ENCODE measurements around the gene WNT6.
"Not testable (repeated sequence)": the region's sequence is repeated elsewhere in the genome, so short reads cannot be mapped to it uniquely, and the experiment has no call there.

WNT6 gene

GRCh38 chr2:218832520-218832919, 27.1 kb upstream of the WNT6 start:
- H3K36me3 ChIP-seq (ENCODE audit: control insufficient read depth, insufficient read depth, low read length) = no peaks in the 10 kb centered on the region
- H3K9ac ChIP-seq (ENCODE audit: low read length) = no peak overlapping the region
- no peaks in the 10 kb centered on the region for H3K4me1 ChIP-seq (ENCODE audit: control insufficient read depth, insufficient read depth, low read length)
- peaks cover 21% of the 10 kb centered on the region for H3K27me3 ChIP-seq (ENCODE audit: control insufficient read depth, insufficient read depth, low read length)
- H3K4me3 ChIP-seq (ENCODE audit: low read length) = no peak overlapping the region
- H3K9me3 ChIP-seq (ENCODE audit: control insufficient read depth, low read length) = no peaks in the 10 kb centered on the region

DNA sequence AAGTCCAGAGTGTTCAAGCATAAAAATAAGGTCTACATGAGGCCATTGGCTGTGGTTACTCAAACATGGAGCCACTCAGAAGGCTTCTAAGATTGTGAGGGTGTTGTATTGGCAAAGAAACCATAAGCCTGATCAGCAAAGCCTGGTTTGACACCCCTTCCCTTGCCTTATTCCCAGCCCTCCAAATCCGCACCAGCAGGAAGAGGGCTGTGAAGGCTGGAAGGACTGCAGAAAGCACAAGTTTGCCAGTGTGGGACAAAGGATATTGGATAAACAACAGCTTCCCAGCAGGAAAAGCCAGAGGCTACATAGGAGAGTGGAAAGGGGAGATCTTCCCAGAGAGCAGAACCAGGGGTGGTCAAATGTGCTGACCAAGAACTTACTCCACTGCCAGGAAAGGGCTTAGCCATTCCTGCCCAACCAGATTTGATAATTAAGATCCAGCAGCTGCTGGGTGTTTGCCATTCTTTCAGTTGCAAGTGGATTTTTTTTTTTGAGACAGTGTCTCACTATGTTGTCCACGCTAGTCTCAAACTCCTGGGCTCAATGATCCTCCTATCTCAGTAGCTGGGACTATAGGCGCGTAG, 26.5 kb upstream of the WNT6 start:
- no peaks in the 10 kb centered on the region for H3K4me1 ChIP-seq (ENCODE audit: control insufficient read depth, insufficient read depth, low read length)

DNA sequence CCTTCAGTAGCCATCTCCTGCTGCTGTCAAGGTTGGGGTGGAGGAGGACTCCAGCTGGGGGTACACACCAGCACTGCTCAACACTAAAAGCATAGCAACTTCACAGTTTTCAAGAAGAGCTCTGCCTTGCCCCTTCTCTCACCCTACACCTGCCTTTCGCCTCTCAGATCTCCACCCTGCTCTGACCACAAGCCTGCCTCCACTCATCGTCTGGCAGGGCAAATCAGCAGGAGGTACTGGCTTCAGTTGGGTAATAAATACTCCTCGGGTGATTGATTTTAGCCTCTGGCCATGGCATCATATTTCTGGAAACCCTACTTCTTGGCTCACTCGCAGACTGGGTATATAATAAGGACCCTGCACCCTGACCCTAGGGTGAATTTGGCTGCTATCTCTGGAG, 24.9 kb upstream of the WNT6 start:
- H3K4me1 ChIP-seq (ENCODE audit: control insufficient read depth, insufficient read depth, low read length) = no peaks in the 10 kb centered on the region
- H3K27me3 ChIP-seq (ENCODE audit: control insufficient read depth, insufficient read depth, low read length) = peaks cover 21% of the 10 kb centered on the region
- no peak overlapping the region for H3K4me3 ChIP-seq (ENCODE audit: low read length)
- H3K9ac ChIP-seq (ENCODE audit: low read length) = no peak overlapping the region
- H3K36me3 ChIP-seq (ENCODE audit: control insufficient read depth, insufficient read depth, low read length) = no peaks in the 10 kb centered on the region
- no peaks in the 10 kb centered on the region for H3K9me3 ChIP-seq (ENCODE audit: control insufficient read depth, low read length)

More for the DNA sequence above, 26.5 kb upstream of the WNT6 start:
- no peaks in the 10 kb centered on the region for H3K36me3 ChIP-seq (ENCODE audit: control insufficient read depth, insufficient read depth, low read length)
- H3K4me3 ChIP-seq (ENCODE audit: low read length) = no peak overlapping the region
- no peak overlapping the region for H3K9ac ChIP-seq (ENCODE audit: low read length)
- peaks cover 21% of the 10 kb centered on the region for H3K27me3 ChIP-seq (ENCODE audit: control insufficient read depth, insufficient read depth, low read length)
- H3K9me3 ChIP-seq (ENCODE audit: control insufficient read depth, low read length) = no peaks in the 10 kb centered on the region

GRCh38 chr2:218837495-218837894, 22.1 kb upstream of the WNT6 start:
- no peaks in the 10 kb centered on the region for H3K9me3 ChIP-seq (ENCODE audit: control insufficient read depth, low read length)
- no peak overlapping the region for H3K9ac ChIP-seq (ENCODE audit: low read length)
- H3K4me1 ChIP-seq (ENCODE audit: control insufficient read depth, insufficient read depth, low read length) = no peaks in the 10 kb centered on the region
- H3K36me3 ChIP-seq (ENCODE audit: control insufficient read depth, insufficient read depth, low read length) = no peaks in the 10 kb centered on the region
- H3K4me3 ChIP-seq (ENCODE audit: low read length) = no peak overlapping the region
- peaks cover 21% of the 10 kb centered on the region for H3K27me3 ChIP-seq (ENCODE audit: control insufficient read depth, insufficient read depth, low read length)

DNA sequence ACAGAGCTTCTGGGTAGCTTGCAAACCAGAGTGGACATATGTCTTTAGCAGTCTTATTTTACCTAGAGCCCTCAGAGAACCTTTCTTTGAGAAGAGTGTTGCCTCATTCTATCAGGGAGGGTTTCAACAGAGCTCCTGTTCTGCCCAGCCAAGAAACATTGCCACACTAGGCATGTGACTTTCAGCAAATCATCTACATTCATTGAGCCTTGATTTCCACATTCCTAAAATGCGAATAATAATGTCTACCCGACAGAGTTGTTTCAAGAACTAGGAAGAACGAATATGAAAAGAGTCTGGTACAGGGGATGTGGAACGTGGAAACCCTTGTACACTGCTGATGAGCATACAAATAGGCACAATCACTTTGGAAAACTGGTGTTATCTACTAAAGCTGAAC, 20.2 kb upstream of the WNT6 start:
- peaks cover 10% of the 10 kb centered on the region for H3K27me3 ChIP-seq (ENCODE audit: control insufficient read depth, insufficient read depth, low read length)
- H3K9me3 ChIP-seq (ENCODE audit: control insufficient read depth, low read length) = no peaks in the 10 kb centered on the region
- no peak overlapping the region for H3K4me3 ChIP-seq (ENCODE audit: low read length)

DNA sequence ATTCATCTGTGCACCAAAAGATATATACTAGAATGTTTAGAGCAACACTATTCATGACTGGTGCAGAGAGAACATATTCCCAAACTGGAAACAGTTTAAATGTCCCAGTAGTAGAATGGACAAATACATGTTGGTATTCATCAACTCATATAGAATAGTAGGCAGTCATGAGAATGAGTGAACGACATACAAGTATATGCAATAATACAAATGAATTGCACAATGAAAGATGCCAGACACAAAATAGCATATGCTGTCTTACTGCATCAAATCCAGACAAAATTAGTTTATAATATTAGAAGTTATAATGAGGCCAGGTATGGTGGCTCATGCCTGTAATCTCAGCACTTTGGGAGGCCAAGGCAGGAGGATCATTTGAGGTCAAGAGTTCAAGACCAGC, 19.7 kb upstream of the WNT6 start:
- Histone ChIP-seq H3K27me3 (ENCODE audit: control insufficient read depth, insufficient read depth, low read length) (peaks cover 8% of the 10 kb centered on the region), H3K9ac (ENCODE audit: low read length) (no peak overlapping the region), H3K4me1 (ENCODE audit: control insufficient read depth, insufficient read depth, low read length) (no peaks in the 10 kb centered on the region), H3K4me3 (ENCODE audit: low read length) (no peak overlapping the region), H3K9me3 (ENCODE audit: control insufficient read depth, low read length) (no peaks in the 10 kb centered on the region), H3K36me3 (ENCODE audit: control insufficient read depth, insufficient read depth, low read length) (no peaks in the 10 kb centered on the region)

More for the DNA sequence above, 20.2 kb upstream of the WNT6 start:
- Histone ChIP-seq H3K36me3 (ENCODE audit: control insufficient read depth, insufficient read depth, low read length) (no peaks in the 10 kb centered on the region), H3K4me1 (ENCODE audit: control insufficient read depth, insufficient read depth, low read length) (no peaks in the 10 kb centered on the region), H3K9ac (ENCODE audit: low read length) (no peak overlapping the region)

DNA sequence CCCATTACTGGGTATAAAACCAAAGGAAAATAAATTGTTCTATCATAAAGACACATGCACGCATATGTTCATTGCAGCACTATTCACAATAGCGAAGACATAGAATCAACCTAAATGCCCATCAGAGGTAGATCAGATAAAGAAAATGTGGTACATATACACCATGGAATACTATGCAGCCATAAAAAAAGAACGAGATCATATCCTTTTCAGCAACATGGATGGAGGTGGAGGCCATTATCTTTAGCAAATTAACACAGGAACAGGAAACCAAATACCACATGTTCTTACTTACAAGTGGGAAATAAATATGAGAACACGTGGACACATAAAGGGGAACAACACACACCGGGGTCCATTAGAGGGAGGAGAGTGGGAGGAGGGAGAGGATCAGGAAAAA, 15.3 kb upstream of the WNT6 start:
- not testable (repeated sequence) for H3K36me3 ChIP-seq (ENCODE audit: control insufficient read depth, insufficient read depth, low read length); H3K9me3 ChIP-seq (ENCODE audit: control insufficient read depth, low read length); H3K9ac ChIP-seq (ENCODE audit: low read length)

GRCh38 chr2:218846963-218847362, 12.6 kb upstream of the WNT6 start:
- H3K9ac ChIP-seq (ENCODE audit: low read length); H3K27me3 ChIP-seq (ENCODE audit: control insufficient read depth, insufficient read depth, low read length); H3K9me3 ChIP-seq (ENCODE audit: control insufficient read depth, low read length); H3K36me3 ChIP-seq (ENCODE audit: control insufficient read depth, insufficient read depth, low read length); H3K4me3 ChIP-seq (ENCODE audit: low read length); H3K4me1 ChIP-seq (ENCODE audit: control insufficient read depth, insufficient read depth, low read length): not testable (repeated sequence)

More for the DNA sequence above, 15.3 kb upstream of the WNT6 start:
- H3K27me3 ChIP-seq (ENCODE audit: control insufficient read depth, insufficient read depth, low read length); H3K4me3 ChIP-seq (ENCODE audit: low read length); H3K4me1 ChIP-seq (ENCODE audit: control insufficient read depth, insufficient read depth, low read length): not testable (repeated sequence)

DNA sequence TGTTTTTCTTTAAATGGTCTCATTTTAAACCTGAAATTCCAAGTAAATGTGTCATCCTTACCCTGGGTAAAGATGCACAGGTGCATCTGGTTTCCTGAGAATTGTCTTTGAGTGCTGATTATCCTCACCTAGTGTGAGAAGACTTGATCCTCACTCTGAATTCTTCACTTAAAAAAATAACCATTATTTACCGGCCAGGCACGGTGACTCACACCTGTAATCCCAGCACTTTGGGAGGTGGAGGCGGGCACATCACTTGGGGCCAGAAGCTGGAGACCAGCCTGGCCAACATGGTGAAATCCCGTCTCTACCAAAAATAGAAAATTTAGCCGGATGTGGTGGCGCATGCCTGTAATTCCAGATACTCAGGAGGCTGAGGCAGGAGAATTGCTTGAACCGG, 9.9 kb upstream of the WNT6 start:
- Histone ChIP-seq H3K36me3 (ENCODE audit: control insufficient read depth, insufficient read depth, low read length) (no peaks in the 10 kb centered on the region), H3K27me3 (ENCODE audit: control insufficient read depth, insufficient read depth, low read length) (peaks cover 16% of the 10 kb centered on the region), H3K9ac (ENCODE audit: low read length) (no peak overlapping the region), H3K9me3 (ENCODE audit: control insufficient read depth, low read length) (no peaks in the 10 kb centered on the region), H3K4me1 (ENCODE audit: control insufficient read depth, insufficient read depth, low read length) (no peaks in the 10 kb centered on the region), H3K4me3 (ENCODE audit: low read length) (no peak overlapping the region)

GRCh38 chr2:218850796-218851195, 8.8 kb upstream of the WNT6 start:
- H3K27me3 ChIP-seq (ENCODE audit: control insufficient read depth, insufficient read depth, low read length) = peaks cover 26% of the 10 kb centered on the region
- no peak overlapping the region for H3K4me3 ChIP-seq (ENCODE audit: low read length)
- no peaks in the 10 kb centered on the region for H3K4me1 ChIP-seq (ENCODE audit: control insufficient read depth, insufficient read depth, low read length)
- H3K9ac ChIP-seq (ENCODE audit: low read length) = no peak overlapping the region
- H3K36me3 ChIP-seq (ENCODE audit: control insufficient read depth, insufficient read depth, low read length) = no peaks in the 10 kb centered on the region
- no peaks in the 10 kb centered on the region for H3K9me3 ChIP-seq (ENCODE audit: control insufficient read depth, low read length)

DNA sequence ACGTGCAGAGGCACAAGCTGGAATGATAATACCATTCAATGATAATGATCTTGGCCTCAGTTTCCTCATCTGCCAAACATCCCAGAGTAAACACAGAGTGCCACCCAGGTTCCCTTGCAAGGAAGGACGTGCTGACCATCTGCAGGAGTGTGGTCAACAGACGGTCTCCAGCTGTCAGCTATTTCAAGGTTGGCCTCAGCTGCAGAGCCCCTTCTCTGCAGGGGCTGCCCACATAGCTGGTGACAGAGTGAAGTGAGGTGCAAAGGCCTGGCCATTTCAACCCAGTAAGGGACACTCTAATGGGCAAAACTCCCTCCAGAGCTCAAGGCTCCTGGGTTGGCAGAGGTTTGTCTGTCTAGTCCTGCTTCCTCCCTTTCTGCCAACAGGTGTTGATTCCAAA, 8.3 kb upstream of the WNT6 start:
- Histone ChIP-seq H3K4me3 (ENCODE audit: low read length) (no peak overlapping the region), H3K4me1 (ENCODE audit: control insufficient read depth, insufficient read depth, low read length) (no peaks in the 10 kb centered on the region), H3K36me3 (ENCODE audit: control insufficient read depth, insufficient read depth, low read length) (no peaks in the 10 kb centered on the region), H3K9ac (ENCODE audit: low read length) (no peak overlapping the region), H3K9me3 (ENCODE audit: control insufficient read depth, low read length) (no peaks in the 10 kb centered on the region), H3K27me3 (ENCODE audit: control insufficient read depth, insufficient read depth, low read length) (peaks cover 31% of the 10 kb centered on the region)

- Histone ChIP-seq H3K36me3 (ENCODE audit: control insufficient read depth, insufficient read depth, low read length) (no peaks in the 10 kb centered on the region), H3K9me3 (ENCODE audit: control insufficient read depth, low read length) (no peaks in the 10 kb centered on the region), H3K4me1 (ENCODE audit: control insufficient read depth, insufficient read depth, low read length) (no peaks in the 10 kb centered on the region), H3K27me3 (ENCODE audit: control insufficient read depth, insufficient read depth, low read length) (peaks cover 49% of the 10 kb centered on the region), H3K9ac (ENCODE audit: low read length) (no peak overlapping the region), H3K4me3 (ENCODE audit: low read length) (no peak overlapping the region)
Measured at GRCh38 chr2:218852911-218853667, 6.5 kb upstream of the WNT6 start.
